ENCODE measurements around the gene STK11IP.

STK11IP gene

GRCh38 chr2:219656526-219656925 lies 58.9 kb downstream of the STK11IP start:
- DNase-seq, result no peak

GRCh38 chr2:219658196-219658846 lies 60.7 kb downstream of the STK11IP start:
- DNase-seq, result no peak

GRCh38 chr2:219658874-219659273 lies 61.2 kb downstream of the STK11IP start:
- no peak for DNase-seq

DNA sequence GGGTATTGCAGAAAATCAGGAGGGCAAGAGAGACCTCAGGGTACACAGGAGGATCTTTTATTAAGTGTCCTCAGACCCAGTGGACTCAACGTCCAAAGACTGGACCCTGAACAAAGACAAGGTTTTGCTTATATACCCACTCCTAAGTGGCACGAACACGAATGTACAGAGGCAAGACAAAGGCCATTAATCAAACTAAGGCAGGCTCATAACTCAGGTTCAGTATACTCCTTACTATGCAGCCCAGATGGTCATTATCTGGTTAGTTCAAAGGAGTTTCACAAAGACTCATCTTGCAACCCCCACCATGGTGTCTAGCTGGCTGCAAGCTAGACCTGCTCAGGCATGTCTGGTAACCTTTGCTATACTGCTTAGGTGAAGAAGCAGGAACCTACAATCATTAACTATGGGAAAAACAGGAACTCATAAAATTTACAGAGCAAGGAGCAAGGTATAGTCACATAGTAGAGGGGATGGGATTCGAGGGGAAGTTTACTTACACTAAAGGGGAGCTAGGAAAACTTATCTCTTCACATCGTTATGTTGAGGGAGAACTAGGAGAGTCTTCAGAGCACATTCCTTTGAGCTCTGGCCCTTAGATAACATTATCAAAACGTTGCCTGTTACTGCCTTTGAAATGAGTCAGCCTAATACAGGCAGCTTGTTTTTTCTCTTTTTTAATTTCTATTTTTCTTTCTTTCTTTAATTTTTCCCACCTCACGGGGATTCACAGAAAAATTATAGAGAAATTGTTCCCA lies 63.7 kb downstream of the STK11IP start:
- no peak for DNase-seq

DNA sequence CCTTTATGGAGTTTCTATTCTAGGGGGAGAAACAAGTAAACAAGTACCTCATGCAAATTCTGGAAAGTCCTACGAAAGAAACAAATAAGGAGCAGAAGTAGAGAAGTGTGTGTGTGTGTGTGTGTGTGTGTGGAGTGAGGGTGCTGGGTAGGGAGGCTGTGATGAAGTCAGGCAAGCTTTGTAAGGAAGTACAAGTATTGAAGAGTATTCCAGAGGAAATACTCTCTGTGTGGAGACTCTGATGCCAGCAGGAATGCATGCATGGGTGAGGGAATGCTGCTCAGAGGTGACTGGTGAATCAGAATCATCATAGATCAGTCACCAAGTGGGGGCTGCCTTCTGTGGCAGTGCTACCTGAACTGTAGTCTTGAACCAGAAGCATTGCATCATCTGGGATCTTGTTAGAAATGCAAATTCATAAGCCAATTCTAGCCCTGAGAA lies 64.3 kb downstream of the STK11IP start:
- DNase-seq, result no peak

DNA sequence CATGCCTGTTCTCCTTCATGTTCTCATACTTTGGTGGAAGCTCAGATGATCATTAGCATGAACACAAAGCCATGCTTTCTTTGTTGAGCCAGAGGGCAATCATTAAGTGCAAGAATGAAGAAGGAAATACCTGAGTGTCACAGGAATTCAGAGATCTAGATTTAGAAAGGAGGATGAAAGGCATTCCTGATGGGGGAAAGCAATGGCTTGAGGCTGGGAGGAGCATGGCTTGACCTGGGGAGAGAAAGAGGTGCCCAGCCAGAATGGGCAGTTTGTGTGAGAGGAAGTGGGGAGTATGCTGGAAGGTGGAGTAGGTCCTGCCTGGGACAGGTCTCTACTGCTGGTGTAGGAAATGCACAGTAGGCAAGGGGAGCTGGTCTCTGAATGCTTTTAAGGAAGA lies 64.9 kb downstream of the STK11IP start:
- no peak for DNase-seq

- no peak for DNase-seq
Observed at GRCh38 chr2:219663116-219663762, 65.6 kb downstream of the STK11IP start.

DNA sequence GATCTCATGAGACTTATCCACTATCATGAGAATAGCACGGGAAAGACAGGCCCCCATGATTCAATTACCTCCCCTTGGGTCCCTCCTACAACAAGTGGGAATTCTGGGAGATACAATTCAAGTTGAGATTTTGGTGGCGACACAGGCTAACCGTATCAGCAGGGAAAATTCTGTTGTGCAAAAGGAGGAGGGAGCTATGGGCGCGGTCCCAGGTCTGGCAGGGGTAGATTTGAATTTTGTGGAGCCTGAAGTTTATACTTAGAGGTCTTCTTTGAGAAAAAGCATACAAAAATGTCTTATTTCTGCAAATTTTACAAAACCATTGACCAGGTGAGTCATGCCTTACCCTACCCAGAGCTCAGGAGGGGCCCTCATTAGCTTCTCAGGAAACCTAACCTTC lies 66.4 kb downstream of the STK11IP start:
- no peak for DNase-seq

- DNase-seq, result no peak
Observed at GRCh38 chr2:219664944-219665343, 67.3 kb downstream of the STK11IP start.

- no peak for DNase-seq
Observed at GRCh38 chr2:219665926-219666325, 68.3 kb downstream of the STK11IP start.
